GM15510 (cell line): Measurements from ENCODE around the gene FMO2.

ENCODE experiments used
- POLR2A ChIP-seq: IDR thresholded peaks from 3 replicates; pipeline ENCODE4 v1.6.1; 2011; ENCODE audit warnings: borderline replicate concordance; ENCODE audit not compliant: insufficient read length; ENCODE audit errors: extremely low read depth

Gene FMO2

GRCh38 chr1:171256940-171257606, 72.0 kb downstream of the FMO2 start:
- no peak for TF ChIP-seq POLR2A

GRCh38 chr1:171257607-171258076, 72.5 kb downstream of the FMO2 start:
- TF ChIP-seq POLR2A = no peak

- TF ChIP-seq POLR2A = no peak
Measured at GRCh38 chr1:171258429-171258828, 73.3 kb downstream of the FMO2 start.

GRCh38 chr1:171258943-171259342, 73.8 kb downstream of the FMO2 start:
- no peak for TF ChIP-seq POLR2A
